PC-9 (cell line): ENCODE data around the gene CAMTA1.

Experiments used
- CTCF ChIP-seq: fragments of 200-600 bp; sonication (generic); conservative IDR thresholded peaks from 2 replicates; pipeline ENCODE4 v1.6.1; 2017; ENCODE audit warnings: mixed run types, antibody characterized with exemption, mild to moderate bottlenecking, moderate library complexity
- EZH2 ChIP-seq: fragments of 200-600 bp; sonication (generic); IDR thresholded peaks from 2 replicates; pipeline ENCODE4 v1.8.0; 2017; ENCODE audit warnings: antibody characterized with exemption, low read depth

- peak; percentile 36 for TF ChIP-seq CTCF
- no peak for TF ChIP-seq EZH2
These were observed 422.8 kb downstream of the CAMTA1 start for GRCh38 chr1:7207875-7208646.
